HepG2 (cell line): ENCODE data around the gene NISCH. TPM values are rescaled to one million over a fixed set of nuclear protein-coding genes. Genes with fewer than 3 reads are reported as not detected.
A peak's percentile ranks its signal among the peaks of the same experiment; 100 is the strongest.

Experiments
- FOXP4 ChIP-seq: sonication (generic); formaldehyde crosslinking; IDR thresholded peaks from 2 replicates; pipeline ENCODE4 v1.4.0; 2020; ENCODE audit warnings: missing genetic modification reagents
- HIVEP1 ChIP-seq: sonication (generic); formaldehyde crosslinking; IDR thresholded peaks from 2 replicates; pipeline ENCODE4 v1.4.0; 2020; ENCODE audit warnings: mild to moderate bottlenecking, missing genetic modification reagents
- HNRNPK ChIP-seq: fragments of 200-400 bp; formaldehyde crosslinking; IDR thresholded peaks from 2 replicates; pipeline ENCODE4 v1.6.1; 2018; ENCODE audit warnings: low read length, low read depth, moderate library complexity, mild to moderate bottlenecking; ENCODE audit not compliant: poor library complexity, severe bottlenecking
- HOXA9 ChIP-seq: sonication (generic); formaldehyde crosslinking; IDR thresholded peaks from 2 replicates; pipeline ENCODE4 v1.8.1; 2022; ENCODE audit warnings: missing genetic modification reagents, mild to moderate bottlenecking, moderate library complexity, borderline replicate concordance
- JARID2 ChIP-seq: sonication (generic); formaldehyde crosslinking; IDR thresholded peaks from 2 replicates; pipeline ENCODE4 v1.8.1; 2023; ENCODE audit warnings: missing genetic modification reagents, inconsistent platforms; ENCODE audit not compliant: insufficient replicate concordance
- PCBP2 ChIP-seq: fragments of 200-400 bp; formaldehyde crosslinking; optimal IDR thresholded peaks from 2 replicates; pipeline ENCODE3; 2018; ENCODE audit warnings: low read length, low read depth; ENCODE audit not compliant: poor library complexity, severe bottlenecking
- PHB2 ChIP-seq: fragments of 450-650 bp; IDR thresholded peaks from 2 replicates; pipeline ENCODE4 v1.6.1; 2018; ENCODE audit not compliant: partially characterized antibody
- PPARG ChIP-seq: conservative IDR thresholded peaks from 2 replicates; pipeline ENCODE4 v1.6.1; 2016; ENCODE audit warnings: missing biosample characterization, missing genetic modification reagents
- PRDM15 ChIP-seq: sonication (generic); formaldehyde crosslinking; IDR thresholded peaks from 2 replicates; pipeline ENCODE4 v1.4.0; 2020; ENCODE audit warnings: missing genetic modification reagents
- SMAD3 ChIP-seq: sonication (generic); formaldehyde crosslinking; IDR thresholded peaks from 2 replicates; pipeline ENCODE4 v1.4.0; 2020; ENCODE audit warnings: missing genetic modification reagents
- SRSF1 ChIP-seq: fragments of 200-400 bp; formaldehyde crosslinking; optimal IDR thresholded peaks from 2 replicates; pipeline ENCODE3; 2017; ENCODE audit warnings: mild to moderate bottlenecking, low read depth, low read length, moderate library complexity
- TBL1XR1 ChIP-seq: fragments of 150-350 bp; IDR thresholded peaks from 2 replicates; pipeline ENCODE4 v1.6.1; 2014; ENCODE audit warnings: borderline replicate concordance, low read length; ENCODE audit not compliant: partially characterized antibody
- ZFY ChIP-seq: sonication (generic); formaldehyde crosslinking; IDR thresholded peaks from 2 replicates; pipeline ENCODE4 v1.4.0; 2020; ENCODE audit warnings: missing genetic modification reagents
- ZMAT3 ChIP-seq: sonication (generic); formaldehyde crosslinking; conservative IDR thresholded peaks from 2 replicates; pipeline ENCODE4 v1.7.0; 2021; ENCODE audit warnings: missing genetic modification reagents
- ZNF205 ChIP-seq: IDR thresholded peaks from 2 replicates; pipeline ENCODE4 v1.6.1; 2018; ENCODE audit warnings: missing biosample characterization, missing genetic modification reagents
- ZNF331 ChIP-seq: sonication (generic); formaldehyde crosslinking; IDR thresholded peaks from 2 replicates; pipeline ENCODE4 v1.4.0; 2020; ENCODE audit warnings: missing genetic modification reagents
- ZNF335 ChIP-seq: sonication (generic); formaldehyde crosslinking; IDR thresholded peaks from 2 replicates; pipeline ENCODE4 v1.4.0; 2020; ENCODE audit warnings: missing genetic modification reagents
- ZNF598 ChIP-seq: sonication (generic); formaldehyde crosslinking; IDR thresholded peaks from 2 replicates; pipeline ENCODE4 v1.5.1; 2020; ENCODE audit warnings: mild to moderate bottlenecking, missing genetic modification reagents, borderline replicate concordance
- ZNF850 ChIP-seq: sonication (generic); formaldehyde crosslinking; conservative IDR thresholded peaks from 2 replicates; pipeline ENCODE4 v1.9.0; 2021; ENCODE audit warnings: mild to moderate bottlenecking, missing genetic modification reagents
- polyA plus RNA-seq, 8 experiments: library from polyadenylated mRNA; depleted of rRNA in 3 of 8; stranded (reverse) in 7 of 8; unstranded in 1 of 8; fragments of >200 nt; fragmentation: Illumina TruSeq in 4 of 8; extraction: Trizol in 4 of 8; gene quantifications; 2 replicates each; pipeline versions ENCODE4 v1.2.1 to v1.2.3, GENCODE V29; 2011 to 2016; ENCODE audit warnings: low read depth in 4 of 8, missing spikeins in 1 of 8, mixed read lengths in 1 of 8; ENCODE audit not compliant: insufficient read depth in 1 of 8
- total RNA-seq, 5 experiments: library from RNA; depleted of rRNA; stranded (reverse); fragments of >200 nt; fragmentation: Illumina TruSeq; extraction: Trizol; gene quantifications; 2 replicates each; pipeline ENCODE4 v1.2.3, GENCODE V29; 2016; ENCODE audit warnings: low read depth in 1 of 5
- TF ChIP-seq, protein P1 (sequence below): sonication (generic); formaldehyde crosslinking; IDR thresholded peaks from 2 replicates; pipeline ENCODE4 v1.4.0; 2020; ENCODE audit warnings: missing genetic modification reagents
- TF ChIP-seq, protein P2 (sequence below): sonication (generic); formaldehyde crosslinking; IDR thresholded peaks from 2 replicates; pipeline ENCODE4 v1.8.0; 2022; ENCODE audit warnings: missing genetic modification reagents, mild to moderate bottlenecking, borderline replicate concordance

The NISCH gene
- total and polyA plus RNA-seq, 2 of the 13 experiments (the other 11 are each of a cell fraction or from before 2014, with no cell fraction given): 27.0 to 47.6 TPM

DNA sequence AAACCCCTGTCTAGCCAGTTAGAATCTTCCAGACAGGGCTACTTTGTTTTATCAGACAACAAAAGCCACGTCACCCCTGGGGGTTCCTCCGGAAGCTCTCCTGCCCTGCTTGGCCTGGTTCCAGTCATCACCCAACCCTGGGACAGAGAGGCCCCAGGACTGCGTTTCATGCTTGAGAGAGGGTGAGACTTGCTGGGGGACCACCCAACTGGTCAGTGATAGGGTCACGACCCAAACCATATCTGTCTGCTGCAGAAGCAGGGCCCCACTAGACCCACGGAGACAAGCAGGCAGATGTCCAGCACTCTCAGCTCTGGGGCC lies 77.1 kb downstream of the NISCH start (continued):
- TF ChIP-seq PRDM15: no peak
- 0 out of 2 replicates have a peak, but pooled peaks have one; percentile 6 for TF ChIP-seq HIVEP1 (CRISPR knock-in tag)
- no peak for TF ChIP-seq ZNF331 (CRISPR knock-in tag)
- TF ChIP-seq, protein P1, sequence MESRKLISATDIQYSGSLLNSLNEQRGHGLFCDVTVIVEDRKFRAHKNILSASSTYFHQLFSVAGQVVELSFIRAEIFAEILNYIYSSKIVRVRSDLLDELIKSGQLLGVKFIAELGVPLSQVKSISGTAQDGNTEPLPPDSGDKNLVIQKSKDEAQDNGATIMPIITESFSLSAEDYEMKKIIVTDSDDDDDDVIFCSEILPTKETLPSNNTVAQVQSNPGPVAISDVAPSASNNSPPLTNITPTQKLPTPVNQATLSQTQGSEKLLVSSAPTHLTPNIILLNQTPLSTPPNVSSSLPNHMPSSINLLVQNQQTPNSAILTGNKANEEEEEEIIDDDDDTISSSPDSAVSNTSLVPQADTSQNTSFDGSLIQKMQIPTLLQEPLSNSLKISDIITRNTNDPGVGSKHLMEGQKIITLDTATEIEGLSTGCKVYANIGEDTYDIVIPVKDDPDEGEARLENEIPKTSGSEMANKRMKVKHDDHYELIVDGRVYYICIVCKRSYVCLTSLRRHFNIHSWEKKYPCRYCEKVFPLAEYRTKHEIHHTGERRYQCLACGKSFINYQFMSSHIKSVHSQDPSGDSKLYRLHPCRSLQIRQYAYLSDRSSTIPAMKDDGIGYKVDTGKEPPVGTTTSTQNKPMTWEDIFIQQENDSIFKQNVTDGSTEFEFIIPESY: no peak
- no peak for TF ChIP-seq JARID2 (CRISPR knock-in tag)
- TF ChIP-seq SMAD3 (CRISPR knock-in tag): peak; percentile 50; the same call in 1 of the 2 replicates
- TF ChIP-seq, protein P2, sequence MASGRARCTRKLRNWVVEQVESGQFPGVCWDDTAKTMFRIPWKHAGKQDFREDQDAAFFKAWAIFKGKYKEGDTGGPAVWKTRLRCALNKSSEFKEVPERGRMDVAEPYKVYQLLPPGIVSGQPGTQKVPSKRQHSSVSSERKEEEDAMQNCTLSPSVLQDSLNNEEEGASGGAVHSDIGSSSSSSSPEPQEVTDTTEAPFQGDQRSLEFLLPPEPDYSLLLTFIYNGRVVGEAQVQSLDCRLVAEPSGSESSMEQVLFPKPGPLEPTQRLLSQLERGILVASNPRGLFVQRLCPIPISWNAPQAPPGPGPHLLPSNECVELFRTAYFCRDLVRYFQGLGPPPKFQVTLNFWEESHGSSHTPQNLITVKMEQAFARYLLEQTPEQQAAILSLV (CRISPR knock-in tag): no peak
- TF ChIP-seq ZNF598: no peak; the same call in 1 of the 2 replicates
- no peak for TF ChIP-seq HOXA9 (CRISPR knock-in tag)
- no peak for TF ChIP-seq TBL1XR1
- TF ChIP-seq ZNF850: no peak
- TF ChIP-seq ZNF335 (CRISPR knock-in tag): no peak
- peak; percentile 60; the same call in 1 of the 2 replicates for TF ChIP-seq ZMAT3 (CRISPR knock-in tag)
- no peak for TF ChIP-seq FOXP4
- TF ChIP-seq PPARG (CRISPR knock-in tag): peak; percentile 71; the same call in 1 of the 2 replicates
- TF ChIP-seq ZNF205 (CRISPR knock-in tag): 0 out of 2 replicates have a peak, but pooled peaks have one; percentile 21
- TF ChIP-seq SRSF1: no peak
- no peak for TF ChIP-seq HNRNPK
- no peak for TF ChIP-seq PHB2
- peak; percentile 7; the same call in 1 of the 2 replicates for TF ChIP-seq ZFY
- TF ChIP-seq PCBP2: no peak
